B cell (primary cell): ENCODE data around the gene ITGA6.

Experiments
- EZH2 ChIP-seq: IDR thresholded peaks from 2 replicates; pipeline ENCODE4 v1.6.1; 2012; ENCODE audit warnings: borderline replicate concordance, low read depth, mild to moderate bottlenecking, moderate library complexity, low read length; ENCODE audit not compliant: insufficient read depth, poor library complexity, severe bottlenecking
- TF ChIP-seq, protein P1 (sequence below): fragments of 200-600 bp; IDR thresholded peaks from one replicate; pipeline ENCODE4 v1.8.0; 2022; ENCODE audit warnings: antibody characterized with exemption, mild to moderate bottlenecking

DNA sequence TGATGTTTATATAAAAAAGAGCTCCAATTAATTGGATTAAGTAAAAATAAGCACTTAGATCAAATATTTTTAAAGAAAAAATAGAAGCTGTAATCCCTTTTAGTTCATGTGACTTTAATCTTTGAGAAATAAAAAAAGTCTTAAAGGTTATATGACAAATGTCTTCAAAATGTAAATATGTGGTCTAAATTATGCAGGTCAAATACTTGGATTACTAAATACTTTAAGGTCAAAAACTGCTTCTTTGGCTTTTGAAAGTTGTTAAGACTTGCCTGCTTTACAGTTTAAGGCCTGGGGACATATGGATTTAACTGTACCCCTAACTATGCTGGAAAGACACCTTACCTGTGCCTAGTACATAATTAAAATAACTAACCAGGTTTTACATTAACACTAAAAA, 113.0 kb downstream of the ITGA6 start:
- TF ChIP-seq, protein P1, sequence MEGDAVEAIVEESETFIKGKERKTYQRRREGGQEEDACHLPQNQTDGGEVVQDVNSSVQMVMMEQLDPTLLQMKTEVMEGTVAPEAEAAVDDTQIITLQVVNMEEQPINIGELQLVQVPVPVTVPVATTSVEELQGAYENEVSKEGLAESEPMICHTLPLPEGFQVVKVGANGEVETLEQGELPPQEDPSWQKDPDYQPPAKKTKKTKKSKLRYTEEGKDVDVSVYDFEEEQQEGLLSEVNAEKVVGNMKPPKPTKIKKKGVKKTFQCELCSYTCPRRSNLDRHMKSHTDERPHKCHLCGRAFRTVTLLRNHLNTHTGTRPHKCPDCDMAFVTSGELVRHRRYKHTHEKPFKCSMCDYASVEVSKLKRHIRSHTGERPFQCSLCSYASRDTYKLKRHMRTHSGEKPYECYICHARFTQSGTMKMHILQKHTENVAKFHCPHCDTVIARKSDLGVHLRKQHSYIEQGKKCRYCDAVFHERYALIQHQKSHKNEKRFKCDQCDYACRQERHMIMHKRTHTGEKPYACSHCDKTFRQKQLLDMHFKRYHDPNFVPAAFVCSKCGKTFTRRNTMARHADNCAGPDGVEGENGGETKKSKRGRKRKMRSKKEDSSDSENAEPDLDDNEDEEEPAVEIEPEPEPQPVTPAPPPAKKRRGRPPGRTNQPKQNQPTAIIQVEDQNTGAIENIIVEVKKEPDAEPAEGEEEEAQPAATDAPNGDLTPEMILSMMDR: no peak
- no peak for TF ChIP-seq EZH2
